GM04504 (cell line): ENCODE data around the gene RNASE13.
"Not testable (repeated sequence)": the region's sequence is repeated elsewhere in the genome, so short reads cannot be mapped to it uniquely, and the experiment has no call there.

Experiments
- DNase-seq: peaks from one replicate; pipeline ENCODE4 v3.0.0-alpha.2; 2012; ENCODE audit warnings: low read depth

The RNASE13 gene

GRCh38 chr14:21041676-21042433 lies 7.2 kb upstream of the RNASE13 start, which contains the start of gene RNASE7:
Gene RNASE7, plus strand, starts transcription at chr14:21042362. Its CDS starts 631 bp downstream, at chr14:21042993.
- DNase-seq = peak; percentile 44

GRCh38 chr14:21040941-21041340 lies 6.3 kb upstream of the RNASE13 start:
- DNase-seq = not testable (repeated sequence)

GRCh38 chr14:21040370-21040925 lies 5.8 kb upstream of the RNASE13 start:
- no peak for DNase-seq

- no peak for DNase-seq
Measured at GRCh38 chr14:21039585-21040369, 5.2 kb upstream of the RNASE13 start.

GRCh38 chr14:21038441-21039422 lies 4.1 kb upstream of the RNASE13 start:
- peak; percentile 24 for DNase-seq

GRCh38 chr14:21037156-21037555 lies 2.5 kb upstream of the RNASE13 start:
- DNase-seq = no peak

- DNase-seq = no peak
Measured at GRCh38 chr14:21036751-21037150, 2.1 kb upstream of the RNASE13 start.

GRCh38 chr14:21033133-21033698 lies 1.4 kb downstream of the RNASE13 start:
- DNase-seq = no peak

GRCh38 chr14:21032326-21033132 lies 2.1 kb downstream of the RNASE13 start:
- DNase-seq = no peak

GRCh38 chr14:21030531-21030930 lies 4.1 kb downstream of the RNASE13 start:
- no peak for DNase-seq

GRCh38 chr14:21029917-21030316 lies 4.7 kb downstream of the RNASE13 start, which contains the start of gene TPPP2:
Gene TPPP2, plus strand, starts transcription at chr14:21030217. Its CDS starts 365 bp downstream, at chr14:21030582.
- no peak for DNase-seq

- DNase-seq = no peak
Measured at GRCh38 chr14:21026988-21027315, 7.7 kb downstream of the RNASE13 start.

- no peak for DNase-seq
Measured at GRCh38 chr14:21026274-21026987, 8.2 kb downstream of the RNASE13 start.

- no peak for DNase-seq
Measured at GRCh38 chr14:21025371-21026273, 9.0 kb downstream of the RNASE13 start.

GRCh38 chr14:21024585-21025370 lies 9.8 kb downstream of the RNASE13 start, which contains the start of gene NDRG2:
Gene NDRG2, minus strand, starts transcription at chr14:21025061. Its CDS starts 1,746 bp downstream, at chr14:21023315.
- no peak for DNase-seq

- DNase-seq = no peak
Measured at GRCh38 chr14:21023817-21024584, 10.6 kb downstream of the RNASE13 start.

- DNase-seq = no peak
Measured at GRCh38 chr14:21023174-21023573, 11.4 kb downstream of the RNASE13 start.
